GM19043 (cell line): Measurements from ENCODE around the gene ANKK1.

Experiments
- ATAC-seq: cut with Tn5 transposase; IDR thresholded peaks from one replicate; pipeline ENCODE4 v1.9.1; 2021; ENCODE audit warnings: low read depth; ENCODE audit not compliant: unreplicated experiment

Gene ANKK1, protein sequence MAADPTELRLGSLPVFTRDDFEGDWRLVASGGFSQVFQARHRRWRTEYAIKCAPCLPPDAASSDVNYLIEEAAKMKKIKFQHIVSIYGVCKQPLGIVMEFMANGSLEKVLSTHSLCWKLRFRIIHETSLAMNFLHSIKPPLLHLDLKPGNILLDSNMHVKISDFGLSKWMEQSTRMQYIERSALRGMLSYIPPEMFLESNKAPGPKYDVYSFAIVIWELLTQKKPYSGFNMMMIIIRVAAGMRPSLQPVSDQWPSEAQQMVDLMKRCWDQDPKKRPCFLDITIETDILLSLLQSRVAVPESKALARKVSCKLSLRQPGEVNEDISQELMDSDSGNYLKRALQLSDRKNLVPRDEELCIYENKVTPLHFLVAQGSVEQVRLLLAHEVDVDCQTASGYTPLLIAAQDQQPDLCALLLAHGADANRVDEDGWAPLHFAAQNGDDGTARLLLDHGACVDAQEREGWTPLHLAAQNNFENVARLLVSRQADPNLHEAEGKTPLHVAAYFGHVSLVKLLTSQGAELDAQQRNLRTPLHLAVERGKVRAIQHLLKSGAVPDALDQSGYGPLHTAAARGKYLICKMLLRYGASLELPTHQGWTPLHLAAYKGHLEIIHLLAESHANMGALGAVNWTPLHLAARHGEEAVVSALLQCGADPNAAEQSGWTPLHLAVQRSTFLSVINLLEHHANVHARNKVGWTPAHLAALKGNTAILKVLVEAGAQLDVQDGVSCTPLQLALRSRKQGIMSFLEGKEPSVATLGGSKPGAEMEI

DNA sequence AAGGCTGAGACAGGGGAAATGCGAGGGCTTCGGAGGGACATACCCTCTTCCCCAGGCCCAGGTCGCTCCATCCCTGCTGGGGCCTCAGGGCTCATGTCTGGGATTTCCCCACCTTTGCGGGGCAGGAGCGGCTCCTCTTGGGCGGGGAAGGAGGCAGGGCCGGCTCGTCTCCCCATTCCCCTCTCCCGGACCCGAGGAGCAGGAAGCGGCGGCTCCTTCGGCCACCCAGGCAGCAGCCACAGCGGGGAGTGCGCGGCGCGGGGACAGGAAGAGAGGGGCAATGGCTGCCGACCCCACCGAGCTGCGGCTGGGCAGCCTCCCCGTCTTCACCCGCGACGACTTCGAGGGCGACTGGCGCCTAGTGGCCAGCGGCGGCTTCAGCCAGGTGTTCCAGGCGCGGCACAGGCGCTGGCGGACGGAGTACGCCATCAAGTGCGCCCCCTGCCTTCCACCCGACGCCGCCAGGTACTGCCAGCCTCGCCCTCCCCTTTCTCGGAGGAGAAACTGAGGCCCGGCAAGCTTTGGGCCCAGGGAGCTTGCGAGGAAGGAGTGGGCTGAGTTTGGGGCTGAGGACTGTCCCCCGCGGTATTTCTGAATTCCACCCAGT is at the start of gene ANKK1:
TSS of gene ANKK1 (plus strand) at position 175 of the 607 bp plus-strand sequence. CDS start at position 281, 106 bp downstream.
- no peak for ATAC-seq

DNA sequence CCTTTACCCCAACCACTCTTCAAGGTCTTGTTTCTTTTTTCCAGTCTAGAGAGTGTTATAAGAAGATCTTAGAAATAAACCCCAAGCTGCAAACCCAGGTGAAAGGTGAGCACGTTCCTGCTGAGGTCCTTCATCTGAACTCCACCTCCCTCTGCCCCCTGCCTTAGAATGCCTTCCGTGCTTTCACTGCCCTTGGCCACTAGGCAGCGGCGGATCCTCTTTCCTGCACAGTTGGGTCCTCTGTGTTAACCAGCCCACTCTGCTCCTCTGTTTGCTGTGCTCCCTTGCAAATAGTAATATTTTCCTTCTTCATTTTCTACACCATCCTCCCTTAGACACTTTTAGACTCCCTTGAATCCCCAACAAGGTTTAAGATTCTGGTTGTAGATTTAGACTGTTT is 48.8 kb upstream of the ANKK1 start:
- ATAC-seq = no peak

DNA sequence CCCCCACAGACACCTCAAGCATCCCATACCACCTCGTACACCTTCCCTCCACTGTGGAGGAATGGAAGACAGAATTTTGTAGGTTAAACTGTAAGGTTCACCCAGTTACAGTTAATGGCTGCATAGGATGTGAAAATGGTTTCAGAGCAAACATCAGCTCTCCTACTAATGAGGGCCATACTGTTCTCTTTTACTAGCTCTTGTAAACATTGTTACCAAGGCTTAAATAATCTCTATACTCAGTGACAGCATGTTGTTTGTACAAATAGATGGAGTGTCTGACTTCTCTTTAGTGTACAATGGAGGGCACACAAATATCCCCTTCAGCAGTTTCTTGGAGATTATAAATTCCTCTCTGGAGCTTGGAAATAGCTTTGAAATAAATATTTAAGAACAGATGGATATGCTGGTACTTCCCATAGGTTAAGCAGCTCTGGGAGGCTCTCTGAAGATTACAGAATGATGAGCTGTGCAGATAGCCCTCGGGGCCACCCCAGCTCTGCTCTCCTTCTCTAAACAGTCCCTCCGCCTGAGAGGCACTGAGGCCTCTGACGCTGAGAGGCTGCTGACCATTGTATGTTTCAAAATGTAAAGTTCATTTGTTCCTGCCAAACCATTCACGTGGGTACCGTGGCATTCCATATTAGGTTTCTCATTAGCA is 47.5 kb upstream of the ANKK1 start:
- ATAC-seq = no peak

DNA sequence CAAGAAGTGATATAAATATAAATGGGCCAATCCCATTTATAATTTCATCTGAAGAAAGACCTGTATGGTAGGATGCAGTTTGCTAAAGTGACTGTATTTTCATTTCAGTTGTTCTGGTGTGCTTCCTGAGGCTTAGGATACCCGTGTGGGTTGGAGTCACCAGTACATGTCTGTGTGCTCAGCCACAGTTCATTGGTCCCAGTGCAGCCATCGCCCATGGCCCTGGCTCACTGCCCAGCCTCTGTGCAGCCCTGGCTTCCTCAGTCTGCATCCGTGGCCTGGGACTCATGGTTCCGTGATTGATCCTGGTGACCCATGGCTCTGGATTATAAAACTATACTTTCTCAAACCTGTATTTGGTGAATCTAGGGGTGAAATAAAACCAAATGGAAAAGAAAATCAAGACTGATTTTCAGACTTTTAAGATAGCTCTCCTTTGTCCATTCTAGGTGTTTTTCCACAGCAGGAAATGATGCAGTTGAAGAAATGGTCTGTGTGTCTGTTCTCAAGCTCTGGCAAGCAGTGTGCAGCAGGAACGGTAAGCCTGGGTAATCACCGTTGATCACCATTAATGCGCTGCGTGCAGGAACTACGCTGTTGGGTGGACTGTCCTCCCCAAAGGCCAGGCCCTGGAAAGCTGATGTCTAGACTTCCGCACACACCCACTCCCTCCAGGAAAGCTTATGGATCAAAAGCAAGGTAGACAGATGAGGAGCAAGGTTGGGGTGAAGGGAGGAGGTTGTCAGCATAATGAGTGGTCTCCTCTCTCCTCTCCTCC is 46.0 kb upstream of the ANKK1 start:
- no peak for ATAC-seq

DNA sequence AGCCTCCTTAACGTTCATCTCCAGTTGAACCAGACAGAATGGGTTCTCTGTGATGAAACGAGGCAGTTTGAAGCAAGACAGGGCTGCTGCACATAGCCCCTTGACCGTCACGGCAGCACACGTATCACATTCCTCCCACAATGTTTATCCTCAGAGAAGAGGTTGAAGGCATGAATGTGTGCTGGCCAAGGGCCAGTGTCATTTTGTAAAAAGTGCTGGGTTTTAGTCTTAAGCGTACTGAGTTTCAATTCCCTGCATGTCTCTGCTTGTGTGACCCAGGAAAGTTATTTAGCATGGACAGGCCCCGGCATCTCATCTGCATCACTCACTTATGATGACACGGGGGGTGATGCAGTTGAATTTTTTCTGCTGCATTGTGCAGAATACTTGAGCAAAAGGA is 41.6 kb upstream of the ANKK1 start:
- ATAC-seq = no peak

DNA sequence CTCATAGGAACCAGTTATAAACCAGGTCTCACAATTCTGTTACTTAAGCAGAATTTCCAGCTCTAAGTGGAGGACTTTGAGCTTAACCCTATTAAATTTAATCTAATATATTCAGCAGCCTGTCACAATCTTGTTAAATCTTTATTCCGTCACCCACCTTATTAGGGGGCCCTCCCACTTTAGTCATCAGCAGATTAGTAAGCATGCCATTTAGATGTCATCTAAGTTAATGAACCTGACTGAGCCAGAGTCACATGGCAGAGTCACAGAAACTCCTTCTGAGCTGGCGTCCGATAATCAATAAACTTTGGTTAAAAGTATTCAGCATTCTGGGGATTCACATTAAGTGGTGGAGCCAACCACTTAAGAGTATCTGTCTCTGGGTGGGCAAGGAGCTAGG is 38.1 kb upstream of the ANKK1 start:
- ATAC-seq = no peak

DNA sequence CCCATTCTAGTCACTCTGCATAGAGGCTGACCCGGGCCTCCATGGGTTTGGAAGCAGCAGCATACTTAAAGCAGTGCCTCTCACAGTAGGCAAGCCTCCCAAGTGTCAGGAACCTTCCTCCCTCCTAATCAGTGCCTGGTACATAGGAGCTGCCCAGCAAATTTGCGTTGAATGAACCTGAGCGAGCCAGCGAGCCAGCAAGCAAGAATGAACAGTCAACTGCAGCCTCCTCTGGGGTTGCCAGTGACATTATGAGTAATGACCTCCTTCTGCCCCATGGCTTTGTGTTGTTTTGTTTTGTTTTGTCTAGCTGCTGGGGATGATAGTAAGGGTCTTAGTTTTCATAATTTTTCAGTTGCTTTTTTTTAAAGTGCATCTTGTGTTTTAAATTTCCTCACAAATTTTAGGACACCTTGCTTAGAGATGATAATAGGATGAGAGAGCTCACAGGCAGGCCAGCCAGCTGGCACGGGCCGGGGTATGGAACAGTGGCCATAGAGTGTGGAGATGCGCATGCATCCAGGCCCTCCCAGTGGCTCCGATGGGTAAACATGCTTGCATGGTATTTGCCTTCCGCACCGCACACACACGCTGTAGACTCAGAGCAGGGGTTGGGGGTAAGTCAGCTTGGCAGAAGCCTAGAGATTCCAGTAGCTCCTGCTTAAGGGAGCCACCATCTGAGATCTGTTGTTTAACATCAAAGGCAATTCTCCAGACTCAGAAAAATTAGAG is 37.1 kb upstream of the ANKK1 start:
- ATAC-seq = no peak

DNA sequence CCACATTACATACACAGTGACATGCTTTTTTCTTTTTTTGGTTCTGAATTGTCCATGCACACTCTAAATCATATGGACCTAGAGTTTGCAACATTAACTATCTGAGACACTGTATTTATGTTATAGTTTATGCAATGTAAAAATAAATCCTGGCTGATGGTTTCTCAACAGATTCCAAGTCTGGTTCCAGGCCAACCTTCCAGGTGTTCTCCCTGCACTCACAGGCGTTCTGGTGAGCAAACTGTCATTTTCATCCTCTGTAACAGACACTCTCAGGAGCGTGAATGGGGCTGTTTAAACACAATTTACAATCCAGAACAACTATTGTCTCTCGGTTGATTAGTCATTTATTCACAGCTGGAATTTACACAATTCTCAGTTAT is 36.5 kb upstream of the ANKK1 start:
- ATAC-seq = no peak

DNA sequence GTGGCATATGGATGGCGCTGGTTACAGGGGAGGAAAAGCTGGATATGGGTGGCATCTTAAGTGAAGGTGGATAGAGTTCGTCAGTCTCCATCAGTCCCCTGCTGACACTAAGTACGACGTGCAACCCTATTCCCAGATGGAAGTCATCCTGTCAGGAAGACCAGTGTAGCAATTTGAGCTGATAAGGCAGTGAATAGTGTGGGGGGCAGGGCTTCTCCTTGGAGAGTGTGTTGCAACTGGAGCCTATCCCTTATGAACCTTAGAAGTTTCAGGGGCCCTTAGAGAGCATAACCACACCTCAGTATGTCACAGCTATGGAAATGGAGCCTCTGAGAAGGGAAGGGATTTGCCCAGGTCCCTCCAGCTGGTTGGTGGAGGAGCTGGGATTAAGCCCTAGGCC is 36.1 kb upstream of the ANKK1 start:
- ATAC-seq = no peak

DNA sequence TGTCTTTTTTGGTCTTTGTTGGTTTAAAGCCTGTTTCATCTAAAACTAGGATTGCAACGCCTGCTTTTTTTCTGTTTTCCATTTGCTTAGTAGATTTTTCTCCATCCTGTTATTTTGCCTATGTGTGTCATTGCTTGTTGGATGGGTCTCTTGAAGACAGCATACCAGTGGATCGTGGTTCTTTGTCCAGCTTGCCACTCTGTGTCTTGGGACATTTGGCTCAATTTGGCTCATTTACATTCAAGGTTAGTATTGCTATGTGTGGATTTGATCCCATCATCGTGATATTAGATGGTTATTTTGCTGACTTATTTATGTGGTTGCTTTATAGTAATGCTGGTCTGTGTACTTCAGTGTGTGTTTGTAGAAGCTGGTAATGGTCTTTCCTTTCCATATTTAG is 31.4 kb upstream of the ANKK1 start:
- ATAC-seq = no peak

DNA sequence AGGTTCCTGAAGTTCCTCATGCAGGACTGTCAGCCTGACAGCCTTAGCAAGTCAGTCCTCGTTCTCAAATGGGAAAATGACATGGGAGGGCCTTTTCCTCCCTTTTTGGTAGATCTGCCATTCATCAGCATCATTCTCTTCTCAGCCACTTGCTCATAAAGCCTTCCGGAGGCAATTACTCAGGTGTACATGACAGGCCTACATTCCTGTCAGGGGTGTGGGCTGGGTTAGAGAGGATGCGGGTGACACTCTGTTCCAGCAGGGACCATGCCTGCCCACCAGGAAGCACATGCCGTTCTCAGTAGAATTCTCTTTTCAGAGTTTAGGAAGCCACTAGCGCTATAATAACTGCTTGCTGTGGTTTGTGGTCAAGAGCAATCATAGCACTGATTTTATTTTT is 24.2 kb upstream of the ANKK1 start:
- no peak for ATAC-seq

DNA sequence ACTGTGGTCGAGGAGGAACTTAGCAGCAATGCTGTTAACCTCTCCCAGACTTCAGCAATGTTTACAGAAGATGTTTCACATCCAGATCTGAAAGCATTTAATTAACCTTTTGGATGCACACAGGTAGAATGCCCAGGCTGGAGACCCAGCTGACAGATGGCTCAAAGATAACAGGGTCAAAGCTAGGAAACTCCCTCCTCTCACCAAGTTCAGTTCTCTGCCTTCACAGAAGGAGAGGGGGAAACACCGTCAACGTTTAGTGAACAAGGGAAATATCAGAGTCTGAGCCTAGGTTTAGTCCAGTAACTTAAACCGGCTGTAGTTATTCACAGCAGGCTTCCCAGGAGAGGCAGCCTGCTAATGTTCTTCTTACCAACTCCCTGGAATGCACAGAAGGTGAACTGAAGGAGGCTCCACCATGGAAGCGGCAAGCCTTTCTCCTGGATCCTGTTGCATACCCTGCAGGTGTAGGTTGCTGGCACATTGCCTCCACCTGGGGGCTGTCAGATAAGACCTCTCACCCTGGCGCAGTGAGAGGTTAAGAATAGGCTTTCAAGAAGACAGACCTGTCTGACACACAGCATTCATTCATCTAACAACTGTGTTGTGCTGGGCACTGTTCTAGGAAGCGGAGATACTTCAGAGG is 23.5 kb upstream of the ANKK1 start:
- no peak for ATAC-seq

DNA sequence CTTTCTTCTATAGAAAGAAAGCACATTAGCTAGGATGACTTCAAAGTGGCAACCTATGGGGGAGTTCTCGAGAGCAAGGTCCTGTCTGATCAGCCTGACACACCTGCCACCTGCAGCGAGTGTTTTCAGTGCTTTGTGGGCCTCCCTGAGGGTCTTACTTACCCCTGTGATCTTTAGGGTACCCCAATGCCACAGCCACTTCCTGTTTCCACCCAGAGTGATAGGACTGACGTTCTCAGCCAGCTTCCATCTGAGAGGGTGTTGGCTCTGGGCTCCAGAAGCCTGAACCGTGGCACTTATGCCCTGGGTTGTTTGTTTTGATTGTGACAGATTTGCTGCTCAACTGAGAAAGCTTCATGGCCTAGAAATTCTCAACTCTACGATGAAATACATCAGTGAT is 21.7 kb upstream of the ANKK1 start:
- ATAC-seq = no peak

DNA sequence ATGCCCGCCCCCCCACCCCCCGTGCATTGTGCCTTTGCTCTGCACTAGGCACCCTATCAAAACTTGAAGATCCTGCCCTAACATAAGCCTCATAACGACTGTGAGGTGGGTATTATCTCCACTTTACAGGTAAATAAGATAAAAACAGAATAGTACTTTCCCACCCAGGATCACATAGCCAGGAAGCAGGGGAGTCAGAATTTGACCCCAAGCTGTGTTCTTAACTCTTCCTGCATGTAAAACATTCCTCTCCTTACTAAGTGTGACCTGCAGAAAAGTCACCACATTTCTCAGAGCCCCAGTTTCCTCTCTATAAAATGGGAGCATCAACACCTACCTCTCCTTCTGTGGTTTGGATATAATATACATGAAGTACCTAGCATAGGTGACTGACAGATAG is 18.2 kb upstream of the ANKK1 start:
- no peak for ATAC-seq

DNA sequence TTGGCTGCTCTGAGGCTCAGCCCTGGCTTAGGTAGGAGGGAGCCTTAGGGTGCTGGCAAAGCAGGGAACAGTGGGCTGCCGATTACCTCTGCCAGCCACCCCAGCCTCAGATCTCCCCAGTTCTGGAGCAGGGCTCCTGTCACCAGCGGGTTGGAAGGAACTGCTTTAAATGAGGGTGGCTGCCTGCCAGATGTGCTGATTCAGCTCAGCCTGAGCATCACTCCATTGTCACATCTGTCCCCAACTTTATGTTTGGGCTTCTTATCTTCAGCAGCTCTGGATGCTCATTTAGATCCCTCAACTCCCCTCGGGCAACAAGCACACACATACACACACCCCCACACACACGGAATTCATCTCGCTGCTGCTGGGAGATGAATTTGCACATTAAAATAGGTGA is 16.9 kb upstream of the ANKK1 start:
- no peak for ATAC-seq

DNA sequence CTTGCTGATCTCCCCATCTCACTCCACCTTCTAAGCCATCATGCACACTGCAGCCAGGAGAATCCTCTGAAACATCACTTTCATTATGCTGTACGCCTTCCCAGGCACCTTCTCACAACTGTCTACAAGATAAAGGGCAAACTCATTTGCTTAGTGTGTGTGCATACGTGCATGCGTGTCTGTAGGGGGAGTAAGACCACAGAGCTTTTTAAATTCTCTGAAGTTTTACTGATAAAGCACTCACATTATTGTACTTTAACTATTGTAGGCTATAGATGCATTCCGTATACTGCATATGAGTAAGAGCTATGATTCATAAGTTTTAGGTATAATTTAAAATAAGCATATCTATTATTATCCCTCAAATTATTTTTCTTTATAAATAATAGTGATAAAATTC is 15.3 kb upstream of the ANKK1 start:
- no peak for ATAC-seq

DNA sequence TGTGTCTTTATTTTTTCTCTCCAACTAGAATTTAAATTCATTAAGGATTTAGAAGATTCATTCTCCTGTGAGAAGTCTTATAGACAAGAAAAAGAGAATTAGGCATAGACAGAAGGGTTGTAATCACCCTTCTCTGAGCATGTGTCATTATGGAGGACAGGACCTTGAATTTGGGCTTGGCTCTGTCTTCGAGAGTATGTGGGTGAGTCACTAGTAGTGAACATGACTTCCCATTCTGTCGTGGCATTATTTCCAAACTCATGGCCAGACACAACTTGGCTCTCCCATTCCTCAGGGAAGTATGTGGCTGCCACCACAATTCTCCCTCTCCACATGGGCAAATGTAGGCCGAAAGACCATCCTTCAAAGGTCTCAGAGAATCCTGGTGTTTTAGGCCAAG is 14.3 kb upstream of the ANKK1 start:
- no peak for ATAC-seq

DNA sequence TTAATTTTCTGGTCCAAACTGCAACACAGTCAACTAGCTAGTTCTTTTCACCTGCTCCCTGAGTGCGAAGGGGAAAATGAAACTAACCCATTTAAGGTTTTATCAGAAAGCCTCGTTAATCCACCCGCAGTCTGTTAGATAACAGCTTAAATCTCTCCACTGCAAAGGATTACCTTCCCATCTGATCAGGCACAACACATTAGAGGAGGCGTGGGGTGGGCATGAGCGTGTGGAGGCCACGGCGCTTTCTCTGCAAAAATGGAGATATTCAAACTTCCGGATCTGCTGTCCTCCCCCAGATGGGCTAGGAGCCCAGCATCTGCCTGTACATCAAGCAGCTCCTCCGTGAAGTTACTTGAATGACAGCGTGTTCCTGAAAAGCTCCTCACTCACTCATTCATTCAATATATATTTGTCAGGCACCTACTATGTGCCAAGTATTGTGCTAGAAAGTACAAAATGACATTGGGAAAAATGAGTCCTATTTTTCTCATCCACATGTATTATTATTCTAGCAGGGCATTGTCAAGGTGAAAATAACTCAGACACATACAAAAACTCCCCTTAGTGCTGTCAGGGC is 13.5 kb upstream of the ANKK1 start:
- no peak for ATAC-seq

DNA sequence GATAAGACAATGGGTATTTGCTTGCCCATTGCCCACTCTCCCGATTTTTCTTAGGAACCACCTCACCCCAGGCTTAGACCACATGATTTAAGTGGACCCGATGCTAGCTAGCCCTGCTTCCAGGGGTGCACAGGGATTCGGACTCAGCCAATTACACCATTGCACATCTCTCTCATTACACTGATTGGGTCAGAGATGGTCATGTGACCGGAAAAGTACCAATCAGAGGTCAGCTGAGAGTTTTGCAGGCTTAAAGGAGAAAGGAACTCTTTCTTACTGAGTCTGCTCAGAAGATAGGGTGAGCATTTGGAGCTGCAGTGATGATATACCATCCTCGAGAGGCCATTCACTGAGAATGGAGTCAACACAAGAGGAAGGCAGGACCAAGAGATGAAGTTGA is 12.2 kb upstream of the ANKK1 start:
- no peak for ATAC-seq
